Right cardiac atrium (tissue), 5 donors: Measurements from ENCODE around the gene SLC10A1. TPM values are rescaled to one million over a fixed set of nuclear protein-coding genes. Genes with fewer than 3 reads are reported as not detected.

ENCODE experiments used
- ATAC-seq, 2 donors: fragments of 200-7000 bp; cut with Tn5 transposase; one replicate each; pipeline versions ENCODE4 v1.8.0 to v1.9.1; 2020; ENCODE audit warnings: moderate library complexity in 2 of 2, mild to moderate bottlenecking in 1 of 2
- DNase-seq, 3 donors: peaks; one replicate each; pipeline ENCODE4 v3.0.0-alpha.2; 2020
- H3K27ac ChIP-seq: one replicate; pipeline ENCODE4 v1.5.1; 2013; ENCODE audit warnings: mild to moderate bottlenecking, low read length, control low read depth, moderate library complexity
- H3K27me3 ChIP-seq: one replicate; pipeline ENCODE4 v1.6.1; 2013; ENCODE audit not compliant: control insufficient read depth, insufficient read depth
- H3K4me1 ChIP-seq: one replicate; pipeline ENCODE4 v1.6.1; 2013; ENCODE audit warnings: low read length; ENCODE audit not compliant: control insufficient read depth, insufficient read depth
- H3K4me3 ChIP-seq: one replicate; pipeline ENCODE4 v1.5.1; 2013; ENCODE audit warnings: low read length, control low read depth
- H3K9me3 ChIP-seq: one replicate; pipeline ENCODE4 v1.6.1; 2013; ENCODE audit warnings: low read length; ENCODE audit not compliant: control insufficient read depth
- WGBS: extraction: QIAGEN DNeasy Blood & Tissue Kit; methylation state at CpG from one replicate; pipeline ENCODE4 v1.1.7; 2013; 5-methylcytosine and 5-hydroxymethylcytosine counted together
- intact Hi-C, 4 donors: fragments of 100-400 bp; cut with DNase I; formaldehyde crosslinking; loops; one replicate each; pipeline versions ENCODE4 v1.11.0 to v1.14.0; 2022 to 2023
- long read RNA-seq, 4 donors: library from polyadenylated mRNA; unstranded; transcript quantifications; one replicate each; pipeline ENCODE4 v2.0.0, GENCODE V29; 2020 to 2021
- polyA plus RNA-seq: library from polyadenylated mRNA; stranded (reverse); fragments of 200-250 nt; gene quantifications from one replicate; pipeline ENCODE4 v1.2.3, GENCODE V29; 2013
- total RNA-seq, 4 donors: library from RNA; stranded (reverse); fragmentation: NEBNext Ultra II Directional; extraction: Animal tissue kit (Norgen Biotek cat#: 25700); gene quantifications; one replicate each; pipeline ENCODE4 v1.2.1, GENCODE V29; 2021
- donor health status: healthy with polysubstance abuse.
- donor health status: DM: no; HTN: yes; CAD: no.
- donor health status: DM: no; HTN: no; CAD: no.
- donor health status: DM: no; HTN: yes; CAD: no; lungs with severe emphysema.
- donor health status: DM: yes; HTN: yes; CAD: no.

The SLC10A1 gene
- total RNA-seq: not detected
- not detected for polyA plus RNA-seq
- long read RNA-seq, donor 1, partial matches to known transcripts: 0 of 3 reads
- long read RNA-seq, donor 1, other reads (novel, unspliced or antisense): 3 of 3 reads
- long read RNA-seq, donor 2: 0 reads
- long read RNA-seq, donor 3, partial matches to known transcripts: 0 of 14 reads
- long read RNA-seq, donor 3, other reads (novel, unspliced or antisense): 14 of 14 reads
- long read RNA-seq, donor 4: 0 reads

GRCh38 chr14:69796797-69797500, at the start of gene SLC10A1:
SLC10A1 (minus strand) TSS chr14:69797241; CDS start chr14:69797155, 86 bp downstream.
- Histone ChIP-seq H3K27ac (no peak within 1 kb of the TSS), H3K4me3 (no peak within 1 kb of the TSS), H3K27me3 (no peaks in the 10 kb centered on the region), H3K4me1 (peaks cover 8% of the 10 kb centered on the region), H3K9me3 (no peaks in the 10 kb centered on the region)
- WGBS: 81% methylated on average over 11 of the region's 11 CpGs
- DNase-seq (peak in 1 of 3 donors; percentile 53), ATAC-seq (peak; percentile 30 to 62)
- intact Hi-C loops: no loop called here

- intact Hi-C loops: no loop called here
- no peaks in the 10 kb centered on the region for H3K27me3 ChIP-seq
- H3K4me1 ChIP-seq: no peaks in the 10 kb centered on the region
- H3K27ac ChIP-seq: no peak overlapping the region
- no peak overlapping the region for H3K4me3 ChIP-seq
- no peak for ATAC-seq
- 37% methylated on average over 5 of the region's 5 CpGs for WGBS
- no peak for DNase-seq
- H3K9me3 ChIP-seq: no peaks in the 10 kb centered on the region
These were observed 48.7 kb upstream of the SLC10A1 start for GRCh38 chr14:69845787-69846186.

GRCh38 chr14:69845050-69845581, 48.1 kb upstream of the SLC10A1 start:
- intact Hi-C loops: no loop called here
- Histone ChIP-seq H3K4me3 (no peak overlapping the region), H3K27me3 (no peaks in the 10 kb centered on the region), H3K27ac (no peak overlapping the region), H3K9me3 (no peaks in the 10 kb centered on the region), H3K4me1 (no peaks in the 10 kb centered on the region)
- ATAC-seq (no peak), DNase-seq (no peak)
- 63% methylated on average over 2 of the region's 2 CpGs for WGBS

GRCh38 chr14:69844171-69844570, 47.1 kb upstream of the SLC10A1 start:
- intact Hi-C loops: no loop called here

GRCh38 chr14:69842686-69843420, 45.8 kb upstream of the SLC10A1 start:
- Histone ChIP-seq H3K4me3 (no peak overlapping the region), H3K27me3 (no peaks in the 10 kb centered on the region), H3K4me1 (no peaks in the 10 kb centered on the region), H3K27ac (no peak overlapping the region), H3K9me3 (no peaks in the 10 kb centered on the region)
- intact Hi-C loops: no loop called here
- 73% methylated on average over 13 of the region's 13 CpGs for WGBS
- no peak for ATAC-seq
- no peak for DNase-seq

More at GRCh38 chr14:69844171-69844570, 47.1 kb upstream of the SLC10A1 start:
- H3K4me1 ChIP-seq: no peaks in the 10 kb centered on the region
- no peak overlapping the region for H3K4me3 ChIP-seq
- no peaks in the 10 kb centered on the region for H3K27me3 ChIP-seq
- H3K9me3 ChIP-seq: no peaks in the 10 kb centered on the region
- ATAC-seq (no peak), DNase-seq (no peak)
- 91% methylated on average over 2 of the region's 2 CpGs for WGBS
- no peak overlapping the region for H3K27ac ChIP-seq

GRCh38 chr14:69841656-69842055, 44.6 kb upstream of the SLC10A1 start:
- no peak for DNase-seq
- Histone ChIP-seq H3K4me3 (no peak overlapping the region), H3K4me1 (no peaks in the 10 kb centered on the region), H3K27me3 (no peaks in the 10 kb centered on the region), H3K27ac (no peak overlapping the region), H3K9me3 (no peaks in the 10 kb centered on the region)
- intact Hi-C loops: no loop called here
- ATAC-seq: no peak
- WGBS: 29% methylated on average over 5 of the region's 5 CpGs

- intact Hi-C loops: no loop called here
- no peaks in the 10 kb centered on the region for H3K27me3 ChIP-seq
- WGBS: 88% methylated on average over 3 of the region's 3 CpGs
These were observed 42.6 kb upstream of the SLC10A1 start for GRCh38 chr14:69839661-69840060.

GRCh38 chr14:69838881-69839416, 41.9 kb upstream of the SLC10A1 start:
- no peaks in the 10 kb centered on the region for H3K27me3 ChIP-seq
- intact Hi-C loops: no loop called here
- WGBS: 71% methylated on average over 3 of the region's 3 CpGs
- H3K9me3 ChIP-seq: no peaks in the 10 kb centered on the region
- H3K4me1 ChIP-seq: no peaks in the 10 kb centered on the region
- no peak overlapping the region for H3K27ac ChIP-seq
- no peak overlapping the region for H3K4me3 ChIP-seq
- no peak for ATAC-seq
- DNase-seq: no peak

More at GRCh38 chr14:69839661-69840060, 42.6 kb upstream of the SLC10A1 start:
- no peak for DNase-seq
- Histone ChIP-seq H3K4me3 (no peak overlapping the region), H3K4me1 (no peaks in the 10 kb centered on the region), H3K9me3 (no peaks in the 10 kb centered on the region), H3K27ac (no peak overlapping the region)
- ATAC-seq: no peak

GRCh38 chr14:69828879-69829278, 31.8 kb upstream of the SLC10A1 start:
- ATAC-seq (no peak), DNase-seq (no peak)
- Histone ChIP-seq H3K27me3 (no peaks in the 10 kb centered on the region), H3K4me3 (no peak overlapping the region), H3K9me3 (peaks cover 2% of the 10 kb centered on the region), H3K27ac (no peak overlapping the region), H3K4me1 (no peaks in the 10 kb centered on the region)
- intact Hi-C loops: no loop called here
- 92% methylated on average over 4 of the region's 4 CpGs for WGBS

- Histone ChIP-seq H3K4me3 (no peak overlapping the region), H3K27ac (no peak overlapping the region), H3K4me1 (no peaks in the 10 kb centered on the region), H3K9me3 (peaks cover 2% of the 10 kb centered on the region), H3K27me3 (no peaks in the 10 kb centered on the region)
- DNase-seq (no peak), ATAC-seq (no peak)
- intact Hi-C loops: no loop called here
- 85% methylated on average over 3 of the region's 3 CpGs for WGBS
These were observed 31.3 kb upstream of the SLC10A1 start for GRCh38 chr14:69828354-69828753.

GRCh38 chr14:69827560-69827959, 30.5 kb upstream of the SLC10A1 start:
- Histone ChIP-seq H3K4me3 (no peak overlapping the region), H3K27ac (no peak overlapping the region), H3K4me1 (no peaks in the 10 kb centered on the region), H3K9me3 (peaks cover 2% of the 10 kb centered on the region), H3K27me3 (no peaks in the 10 kb centered on the region)
- DNase-seq (no peak), ATAC-seq (no peak)
- 51% methylated on average over 4 of the region's 4 CpGs for WGBS
- intact Hi-C loops: no loop called here
